Mucosa of stomach (tissue), 1 donor: ENCODE measurements around the gene KRTAP5-7.
"Not testable (repeated sequence)": the region's sequence is repeated elsewhere in the genome, so short reads cannot be mapped to it uniquely, and the experiment has no call there.

Experiments
- H3K27me3 ChIP-seq: one replicate; pipeline ENCODE4 v1.7.0; 2013; ENCODE audit warnings: mild to moderate bottlenecking, low read length; ENCODE audit not compliant: control insufficient read depth, insufficient read depth
- H3K36me3 ChIP-seq: one replicate; pipeline ENCODE4 v1.7.0; 2013; ENCODE audit warnings: low read length; ENCODE audit not compliant: control insufficient read depth, insufficient read depth
- H3K4me1 ChIP-seq: one replicate; pipeline ENCODE4 v1.7.0; 2013; ENCODE audit warnings: mild to moderate bottlenecking, low read length; ENCODE audit not compliant: control insufficient read depth, insufficient read depth
- H3K4me3 ChIP-seq: one replicate; pipeline ENCODE4 v1.7.0; 2013; ENCODE audit warnings: low read length
- H3K9ac ChIP-seq: one replicate; pipeline ENCODE4 v1.7.0; 2013; ENCODE audit warnings: mild to moderate bottlenecking, low read length, moderate library complexity
- H3K9me3 ChIP-seq: one replicate; pipeline ENCODE4 v1.7.0; 2013; ENCODE audit warnings: mild to moderate bottlenecking, low read length, moderate library complexity; ENCODE audit not compliant: control insufficient read depth
- donor health status: Pancreatic carcinoma.

The KRTAP5-7 gene

DNA sequence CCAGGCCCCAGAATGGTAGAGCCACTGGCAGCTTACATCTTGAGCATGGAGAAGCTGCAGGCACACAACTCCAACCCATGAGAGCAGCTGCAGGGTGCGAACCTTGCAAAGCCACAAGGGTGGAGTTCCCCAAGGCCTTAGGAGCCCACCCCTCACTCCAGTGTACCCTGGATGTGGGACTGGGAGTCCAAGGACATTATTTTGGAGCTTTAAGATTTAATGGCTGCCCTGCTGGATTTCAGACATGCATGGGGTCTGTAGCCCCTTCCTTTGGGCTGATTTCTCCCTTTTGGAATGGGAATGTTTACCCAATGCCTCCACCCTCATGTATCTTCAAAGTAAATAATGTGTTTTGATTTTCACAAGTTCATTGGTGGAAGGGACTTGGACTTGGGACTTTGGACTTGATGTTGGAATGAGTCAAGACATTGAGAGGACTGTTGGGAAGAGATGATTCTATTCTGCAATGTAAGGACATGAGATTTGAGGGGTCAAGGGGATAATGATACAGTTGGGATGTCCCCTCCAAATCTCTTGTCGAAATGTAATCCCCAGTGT, 1.1 kb upstream of the KRTAP5-7 start:
- Histone ChIP-seq H3K27me3 (no peaks in the 10 kb centered on the region), H3K4me3 (no peak overlapping the region)

GRCh38 chr11:71527576-71528210, 626 bp downstream of the KRTAP5-7 start:
- peaks cover 8% of the 10 kb centered on the region for H3K4me1 ChIP-seq
- H3K36me3 ChIP-seq = no peaks in the 10 kb centered on the region
- no peaks in the 10 kb centered on the region for H3K27me3 ChIP-seq
- H3K4me3 ChIP-seq = no peak overlapping the region
- no peaks in the 10 kb centered on the region for H3K9me3 ChIP-seq
- no peak overlapping the region for H3K9ac ChIP-seq

More for the DNA sequence above, 1.1 kb upstream of the KRTAP5-7 start:
- H3K9me3 ChIP-seq = no peaks in the 10 kb centered on the region
- H3K9ac ChIP-seq = no peak overlapping the region
- H3K4me1 ChIP-seq = peaks cover 8% of the 10 kb centered on the region
- H3K36me3 ChIP-seq = no peaks in the 10 kb centered on the region

GRCh38 chr11:71530602-71531001, 3.5 kb downstream of the KRTAP5-7 start:
- Histone ChIP-seq H3K9ac (no peak overlapping the region), H3K4me1 (peaks cover 5% of the 10 kb centered on the region), H3K4me3 (no peak overlapping the region), H3K9me3 (no peaks in the 10 kb centered on the region), H3K27me3 (no peaks in the 10 kb centered on the region), H3K36me3 (no peaks in the 10 kb centered on the region)

DNA sequence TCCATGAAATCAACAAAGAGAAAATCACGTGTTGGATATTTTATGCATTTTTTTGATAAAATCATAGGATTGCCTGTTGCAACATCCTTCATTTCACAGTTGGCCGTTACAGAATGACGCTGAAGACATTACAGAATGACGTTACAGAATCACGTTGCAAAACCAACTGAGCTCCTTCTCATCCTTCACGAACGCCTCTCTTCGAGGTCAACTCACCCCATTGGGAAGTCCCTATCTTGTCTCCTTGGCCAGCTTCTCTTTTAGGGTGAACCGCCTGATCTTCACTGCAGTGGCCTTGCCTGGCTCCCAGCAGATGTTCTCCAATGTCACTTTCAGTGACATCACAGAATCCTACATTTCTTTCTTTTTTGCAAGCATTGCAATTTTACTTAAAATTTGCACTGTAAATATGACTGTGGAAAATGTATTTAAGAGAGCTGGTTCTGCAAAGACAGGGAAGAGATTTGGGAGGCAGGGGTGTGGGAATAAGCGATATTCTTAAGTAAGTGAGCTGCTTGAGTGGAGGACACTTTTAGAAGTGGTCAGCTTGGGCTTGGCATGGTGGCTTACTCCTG, 5.1 kb downstream of the KRTAP5-7 start:
- Histone ChIP-seq H3K27me3 (no peaks in the 10 kb centered on the region), H3K9me3 (no peaks in the 10 kb centered on the region), H3K36me3 (no peaks in the 10 kb centered on the region), H3K4me3 (no peak overlapping the region), H3K9ac (no peak overlapping the region), H3K4me1 (no peaks in the 10 kb centered on the region)

DNA sequence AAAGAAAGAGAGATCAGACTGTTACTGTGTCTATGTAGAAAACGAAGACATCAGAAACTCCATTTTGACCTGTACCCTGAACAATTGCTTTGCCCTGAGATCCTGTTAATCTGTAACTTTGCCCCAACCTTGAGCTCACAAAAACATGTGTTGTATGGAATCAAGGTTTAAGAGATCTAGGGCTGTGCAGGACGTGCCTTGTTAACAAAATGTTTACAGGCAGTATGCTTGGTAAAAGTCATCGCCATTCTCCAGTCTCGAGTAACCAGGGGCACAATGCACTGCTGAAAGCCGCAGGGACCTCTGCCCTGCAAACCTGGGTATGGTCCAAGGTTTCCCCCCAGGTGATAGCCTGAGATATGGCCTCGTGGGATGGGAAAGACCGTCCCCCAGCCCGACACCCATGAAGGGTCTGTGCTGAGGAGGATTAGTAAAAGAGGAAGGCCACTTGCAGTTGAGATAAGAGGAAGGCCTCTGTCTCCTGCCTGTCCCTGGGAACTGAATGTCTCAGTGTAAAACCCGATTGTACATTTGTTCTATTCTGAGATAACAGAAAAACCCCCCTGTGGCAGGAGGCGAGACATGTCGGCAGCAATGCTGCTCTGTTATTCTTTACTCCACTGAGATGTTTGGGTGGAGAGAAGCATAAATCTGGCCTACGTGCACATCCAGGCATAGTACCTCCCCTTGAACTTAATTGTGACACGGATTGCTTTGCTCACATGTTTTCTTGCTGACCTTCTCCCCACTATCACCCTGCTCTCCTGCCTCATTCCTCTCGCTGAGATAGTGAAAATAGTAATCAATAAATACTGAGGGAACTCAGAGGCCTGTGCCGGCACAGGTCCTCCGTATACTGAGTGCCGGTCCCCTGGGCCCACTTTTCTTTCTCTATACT, 7.9 kb downstream of the KRTAP5-7 start:
- not testable (repeated sequence) for H3K9me3 ChIP-seq, H3K4me3 ChIP-seq, H3K36me3 ChIP-seq, H3K4me1 ChIP-seq, H3K9ac ChIP-seq, H3K27me3 ChIP-seq

DNA sequence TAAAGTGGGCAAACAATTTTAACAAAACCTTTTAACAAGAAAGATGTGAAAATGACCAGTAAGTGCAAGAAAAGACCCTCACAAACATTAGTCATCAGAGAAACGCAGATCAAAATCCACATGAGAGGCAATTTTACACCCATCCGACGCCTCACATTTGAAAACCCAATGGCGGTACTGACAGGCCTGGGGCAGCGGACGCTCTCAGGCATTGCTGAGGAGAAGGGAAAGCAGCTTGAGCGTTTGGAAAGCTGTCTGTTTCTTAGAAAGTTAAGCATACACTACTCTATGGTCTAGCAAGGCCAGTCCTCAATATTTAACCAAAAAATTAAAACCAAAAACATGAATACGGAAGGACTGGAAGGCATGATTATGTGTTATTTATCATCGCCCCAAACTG, 8.8 kb downstream of the KRTAP5-7 start:
- Histone ChIP-seq H3K4me3 (no peak overlapping the region), H3K9ac (no peak overlapping the region), H3K9me3 (no peaks in the 10 kb centered on the region), H3K36me3 (no peaks in the 10 kb centered on the region), H3K4me1 (no peaks in the 10 kb centered on the region), H3K27me3 (no peaks in the 10 kb centered on the region)

DNA sequence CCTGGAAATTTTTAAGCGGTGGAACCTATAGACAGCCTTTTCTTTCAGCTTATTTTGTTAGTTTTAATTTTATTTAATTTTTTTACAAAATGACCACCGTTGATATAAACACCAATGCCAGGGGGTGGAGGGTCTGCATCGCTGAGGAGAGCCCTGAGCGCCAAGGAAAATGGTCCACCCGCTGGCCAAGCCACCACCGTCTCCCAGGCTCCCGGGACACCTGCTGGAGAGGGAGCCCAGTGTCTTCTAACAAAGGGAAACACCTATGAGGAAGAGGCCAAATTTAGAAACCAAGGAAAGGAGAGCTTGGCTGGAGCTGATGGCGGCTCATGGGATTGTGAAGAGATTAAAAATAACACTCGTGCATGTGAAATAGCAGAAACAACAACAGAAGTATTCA, 10.5 kb downstream of the KRTAP5-7 start:
- H3K4me1 ChIP-seq = no peaks in the 10 kb centered on the region
- H3K9ac ChIP-seq = no peak overlapping the region
- H3K9me3 ChIP-seq = no peaks in the 10 kb centered on the region
- no peaks in the 10 kb centered on the region for H3K27me3 ChIP-seq
- H3K36me3 ChIP-seq = no peaks in the 10 kb centered on the region
- no peak overlapping the region for H3K4me3 ChIP-seq

DNA sequence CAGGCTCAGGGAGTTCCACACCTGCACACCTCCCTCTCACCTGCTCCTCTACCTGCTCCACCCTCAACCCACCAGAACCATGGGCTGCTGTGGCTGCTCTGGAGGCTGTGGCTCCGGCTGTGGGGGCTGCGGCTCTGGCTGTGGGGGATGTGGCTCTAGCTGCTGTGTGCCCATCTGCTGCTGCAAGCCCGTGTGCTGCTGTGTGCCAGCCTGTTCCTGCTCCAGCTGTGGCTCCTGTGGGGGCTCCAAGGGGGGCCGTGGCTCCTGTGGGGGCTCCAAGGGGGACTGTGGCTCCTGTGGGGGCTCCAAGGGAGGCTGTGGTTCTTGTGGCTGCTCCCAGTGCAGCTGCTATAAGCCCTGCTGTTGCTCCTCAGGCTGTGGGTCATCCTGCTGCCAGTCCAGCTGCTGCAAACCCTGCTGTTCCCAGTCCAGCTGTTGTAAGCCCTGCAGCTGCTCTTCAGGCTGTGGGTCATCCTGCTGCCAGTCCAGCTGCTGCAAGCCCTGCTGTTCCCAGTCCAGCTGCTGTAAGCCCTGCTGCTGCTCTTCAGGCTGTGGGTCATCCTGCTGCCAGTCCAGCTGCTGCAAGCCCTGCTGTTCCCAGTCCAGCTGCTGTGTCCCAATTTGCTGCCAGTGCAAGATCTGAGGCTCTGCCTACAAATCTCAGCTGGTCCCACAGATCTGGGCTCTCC, 11.1 kb downstream of the KRTAP5-7 start, which contains the start of gene KRTAP5-8:
TSS of gene KRTAP5-8 (plus strand) at position 49 of the 689 bp plus-strand sequence. CDS start at position 80, 31 bp downstream.
- not testable (repeated sequence) for H3K36me3 ChIP-seq, H3K4me3 ChIP-seq, H3K9me3 ChIP-seq, H3K9ac ChIP-seq, H3K27me3 ChIP-seq, H3K4me1 ChIP-seq

DNA sequence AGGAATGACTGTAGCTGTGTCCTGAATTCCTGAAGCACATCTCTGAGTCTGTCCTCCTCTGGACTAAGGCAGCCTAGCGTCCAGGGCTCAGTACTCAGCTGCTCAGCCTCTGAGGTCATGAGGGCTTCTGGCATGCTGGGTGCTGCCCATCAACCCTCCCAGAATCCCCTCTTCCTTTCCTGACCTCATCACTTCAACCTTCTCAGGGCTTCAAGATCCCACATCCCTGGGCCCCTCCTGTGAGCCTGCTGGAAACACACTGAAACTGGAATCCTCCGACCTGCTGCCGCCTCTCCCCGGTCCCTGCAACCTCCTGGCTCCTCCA, 11.6 kb downstream of the KRTAP5-7 start:
- peaks cover 1% of the 10 kb centered on the region for H3K4me1 ChIP-seq
- no peaks in the 10 kb centered on the region for H3K27me3 ChIP-seq

DNA sequence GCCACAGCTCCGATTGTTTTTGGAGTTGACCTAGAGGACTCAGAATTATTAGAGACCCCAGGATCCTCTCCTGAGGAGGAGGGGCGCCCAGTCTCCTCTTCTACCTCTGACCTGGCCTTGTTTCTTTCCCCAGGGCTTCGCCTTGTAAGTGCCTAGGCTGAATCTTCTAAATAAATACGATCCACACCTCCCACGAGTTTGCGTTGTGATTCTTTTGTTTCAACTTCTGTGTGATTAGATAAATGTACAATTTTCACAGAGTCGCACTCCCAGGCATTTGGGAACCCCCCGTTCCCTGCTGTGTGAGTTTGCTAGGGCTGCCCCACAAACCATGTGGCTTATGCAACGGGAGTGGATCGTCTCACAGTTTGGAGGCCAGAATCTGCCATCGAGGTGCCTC, 11.9 kb downstream of the KRTAP5-7 start:
- peaks cover 5% of the 10 kb centered on the region for H3K4me1 ChIP-seq
- no peaks in the 10 kb centered on the region for H3K9me3 ChIP-seq
- no peaks in the 10 kb centered on the region for H3K36me3 ChIP-seq
- no peak overlapping the region for H3K4me3 ChIP-seq
- no peaks in the 10 kb centered on the region for H3K27me3 ChIP-seq
- H3K9ac ChIP-seq = no peak overlapping the region

More for the DNA sequence above, 11.6 kb downstream of the KRTAP5-7 start:
- H3K36me3 ChIP-seq = no peaks in the 10 kb centered on the region
- no peaks in the 10 kb centered on the region for H3K9me3 ChIP-seq
- H3K9ac ChIP-seq = no peak overlapping the region
- H3K4me3 ChIP-seq = no peak overlapping the region

DNA sequence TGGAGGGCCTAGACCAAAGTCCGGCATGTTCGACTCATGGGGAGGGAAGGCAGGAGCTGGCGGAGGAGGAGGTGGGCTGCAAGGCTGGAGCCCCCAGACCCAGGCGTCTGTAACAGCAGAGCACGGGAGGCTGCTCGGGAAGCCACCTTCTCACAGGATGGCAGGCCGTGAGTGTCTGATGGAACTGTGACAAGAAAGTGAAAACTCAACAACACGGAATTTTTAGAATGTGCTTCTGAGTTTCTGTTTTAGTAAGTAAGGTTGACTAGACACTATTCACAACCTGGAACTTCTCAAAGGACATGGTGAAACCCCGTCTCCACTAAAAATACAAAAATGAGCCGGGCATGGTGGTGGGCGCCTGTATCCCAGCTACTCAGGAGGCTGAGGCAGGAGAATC, 12.9 kb downstream of the KRTAP5-7 start:
- H3K9me3 ChIP-seq, H3K4me3 ChIP-seq, H3K9ac ChIP-seq, H3K4me1 ChIP-seq, H3K36me3 ChIP-seq, H3K27me3 ChIP-seq: not testable (repeated sequence)
